HG02623 (cell line): ENCODE data around the gene ZNF217.
"Not testable (repeated sequence)": the region's sequence is repeated elsewhere in the genome, so short reads cannot be mapped to it uniquely, and the experiment has no call there.

ENCODE experiments used
- ATAC-seq: cut with Tn5 transposase; IDR thresholded peaks from one replicate; pipeline ENCODE4 v1.9.1; 2021; ENCODE audit warnings: moderate library complexity; ENCODE audit not compliant: unreplicated experiment

ZNF217 gene

GRCh38 chr20:53622247-53623133, 28.9 kb upstream of the ZNF217 start:
- ATAC-seq: no peak

- no peak for ATAC-seq
These were observed 28.0 kb upstream of the ZNF217 start for GRCh38 chr20:53621482-53622246.

GRCh38 chr20:53618490-53619000, 24.9 kb upstream of the ZNF217 start:
- not testable (repeated sequence) for ATAC-seq

GRCh38 chr20:53617791-53618489, 24.3 kb upstream of the ZNF217 start:
- ATAC-seq: no peak

GRCh38 chr20:53616489-53616888, 22.9 kb upstream of the ZNF217 start:
- ATAC-seq: not testable (repeated sequence)

- ATAC-seq: no peak
These were observed 20.1 kb upstream of the ZNF217 start for GRCh38 chr20:53613748-53614147.

- ATAC-seq: not testable (repeated sequence)
These were observed 18.6 kb upstream of the ZNF217 start for GRCh38 chr20:53612289-53612688.

GRCh38 chr20:53611449-53611894, 17.8 kb upstream of the ZNF217 start:
- ATAC-seq: no peak

- no peak for ATAC-seq
These were observed 16.1 kb upstream of the ZNF217 start for GRCh38 chr20:53609491-53610445.

GRCh38 chr20:53608456-53609452, 15.1 kb upstream of the ZNF217 start:
- ATAC-seq: no peak

- no peak for ATAC-seq
These were observed 14.4 kb upstream of the ZNF217 start for GRCh38 chr20:53608071-53608455.

GRCh38 chr20:53606364-53606985, 12.8 kb upstream of the ZNF217 start:
- ATAC-seq: no peak

GRCh38 chr20:53605401-53605800, 11.8 kb upstream of the ZNF217 start:
- not testable (repeated sequence) for ATAC-seq

- ATAC-seq: not testable (repeated sequence)
These were observed 11.2 kb upstream of the ZNF217 start for GRCh38 chr20:53604846-53605245.

- ATAC-seq: no peak
These were observed 9.0 kb upstream of the ZNF217 start for GRCh38 chr20:53602661-53603060.

- no peak for ATAC-seq
These were observed 6.4 kb upstream of the ZNF217 start for GRCh38 chr20:53599910-53600632.

- no peak for ATAC-seq
These were observed 5.7 kb upstream of the ZNF217 start for GRCh38 chr20:53599378-53599777.

GRCh38 chr20:53599044-53599362, 5.4 kb upstream of the ZNF217 start:
- ATAC-seq: no peak
